ENCODE measurements around the gene KMT2A.
"Not testable (repeated sequence)": the region's sequence is repeated elsewhere in the genome, so short reads cannot be mapped to it uniquely, and the experiment has no call there.

KMT2A gene

GRCh38 chr11:118412921-118413320, 23.4 kb upstream of the KMT2A start:
- Histone ChIP-seq H2AFZ (ENCODE audit: low read depth, low read length) (no peak overlapping the region), H3K27ac (ENCODE audit: low read length) (no peak overlapping the region), H4K20me1 (ENCODE audit: insufficient read depth, low read length) (peaks cover 17% of the 10 kb centered on the region; the same call in 1 of the 2 replicates), H3K4me1 (ENCODE audit: insufficient read depth, low read length) (no peaks in the 10 kb centered on the region), H3K36me3 (ENCODE audit: insufficient read depth, low read length) (peaks cover 28% of the 10 kb centered on the region), H3K9ac (ENCODE audit: low read depth, low read length) (no peak overlapping the region), H3K9me3 (ENCODE audit: insufficient read depth, low read length, severe bottlenecking) (no peaks in the 10 kb centered on the region), H3K4me3 (ENCODE audit: low read depth in 1 of 2, low read length in 2 of 2) (no peak overlapping the region), H3K79me2 (ENCODE audit: insufficient read depth, low read length) (peaks cover 30% of the 10 kb centered on the region), H3K4me2 (ENCODE audit: insufficient read depth, low read length) (no peak overlapping the region), H3K27me3 (ENCODE audit: insufficient read depth, low read length, poor library complexity) (no peaks in the 10 kb centered on the region)
- TF ChIP-seq EZH2 (IDR thresholded peaks at IDR 0.05; ENCODE audit: borderline replicate concordance, low read depth, low read length, severe bottlenecking) = no peak
- TF ChIP-seq, protein P1, sequence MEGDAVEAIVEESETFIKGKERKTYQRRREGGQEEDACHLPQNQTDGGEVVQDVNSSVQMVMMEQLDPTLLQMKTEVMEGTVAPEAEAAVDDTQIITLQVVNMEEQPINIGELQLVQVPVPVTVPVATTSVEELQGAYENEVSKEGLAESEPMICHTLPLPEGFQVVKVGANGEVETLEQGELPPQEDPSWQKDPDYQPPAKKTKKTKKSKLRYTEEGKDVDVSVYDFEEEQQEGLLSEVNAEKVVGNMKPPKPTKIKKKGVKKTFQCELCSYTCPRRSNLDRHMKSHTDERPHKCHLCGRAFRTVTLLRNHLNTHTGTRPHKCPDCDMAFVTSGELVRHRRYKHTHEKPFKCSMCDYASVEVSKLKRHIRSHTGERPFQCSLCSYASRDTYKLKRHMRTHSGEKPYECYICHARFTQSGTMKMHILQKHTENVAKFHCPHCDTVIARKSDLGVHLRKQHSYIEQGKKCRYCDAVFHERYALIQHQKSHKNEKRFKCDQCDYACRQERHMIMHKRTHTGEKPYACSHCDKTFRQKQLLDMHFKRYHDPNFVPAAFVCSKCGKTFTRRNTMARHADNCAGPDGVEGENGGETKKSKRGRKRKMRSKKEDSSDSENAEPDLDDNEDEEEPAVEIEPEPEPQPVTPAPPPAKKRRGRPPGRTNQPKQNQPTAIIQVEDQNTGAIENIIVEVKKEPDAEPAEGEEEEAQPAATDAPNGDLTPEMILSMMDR (IDR thresholded peaks at IDR 0.05; ENCODE audit: borderline replicate concordance, extremely low read depth, low read length, poor library complexity, severe bottlenecking) = no peak
- ATAC-seq (ENCODE audit: insufficient read depth, low read depth) = no peak
- DNase-seq = no peak

DNA sequence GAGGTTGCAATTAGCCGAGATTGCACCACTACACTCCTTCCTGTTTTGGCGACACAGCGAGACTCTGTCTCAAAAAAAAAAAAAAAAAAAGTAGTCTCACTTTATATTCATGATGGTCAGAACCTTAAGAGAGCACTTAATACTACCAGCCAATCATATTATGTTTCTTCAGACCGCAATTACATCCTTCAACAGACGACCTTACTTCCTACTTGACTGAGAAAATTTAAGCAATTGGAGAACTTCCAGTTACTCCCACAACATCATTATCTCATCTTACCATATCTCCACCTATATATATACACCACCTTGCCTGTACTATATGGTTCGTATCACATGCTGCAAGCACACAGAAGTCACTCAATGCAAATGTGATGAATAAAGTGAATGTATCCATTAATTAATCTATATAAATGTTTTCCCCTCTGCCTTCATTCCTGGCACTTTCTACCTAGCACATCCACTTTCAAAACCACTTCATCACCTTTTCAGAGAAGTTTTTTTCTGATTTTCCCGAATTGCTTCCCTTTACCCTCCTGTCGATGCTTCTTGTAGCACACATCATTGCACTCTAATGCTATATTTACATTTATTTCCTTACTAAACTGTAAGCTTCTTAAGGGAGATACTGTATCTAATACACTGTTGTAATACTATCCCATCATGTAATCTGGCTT, 21.1 kb upstream of the KMT2A start:
- DNase-seq = no peak
- no peaks in the 10 kb centered on the region for H3K4me1 ChIP-seq (ENCODE audit: insufficient read depth, low read length)
- H3K4me2 ChIP-seq (ENCODE audit: insufficient read depth, low read length) = no peak overlapping the region

GRCh38 chr11:118415739-118416068, 20.6 kb upstream of the KMT2A start:
- H3K4me3 ChIP-seq (ENCODE audit: low read depth in 1 of 2, low read length in 2 of 2) = no peak overlapping the region

More for the DNA sequence above, 21.1 kb upstream of the KMT2A start:
- peaks cover 7% of the 10 kb centered on the region; the same call in 1 of the 2 replicates for H3K36me3 ChIP-seq (ENCODE audit: insufficient read depth, low read length)
- TF ChIP-seq EZH2 (IDR thresholded peaks at IDR 0.05; ENCODE audit: borderline replicate concordance, low read depth, low read length, severe bottlenecking) = no peak
- TF ChIP-seq, protein P1 (IDR thresholded peaks at IDR 0.05; ENCODE audit: borderline replicate concordance, extremely low read depth, low read length, poor library complexity, severe bottlenecking) = no peak
- H3K9me3 ChIP-seq (ENCODE audit: insufficient read depth, low read length, severe bottlenecking) = no peaks in the 10 kb centered on the region
- no peak for ATAC-seq (ENCODE audit: insufficient read depth, low read depth)
- H2AFZ ChIP-seq (ENCODE audit: low read depth, low read length) = no peak overlapping the region
- H3K79me2 ChIP-seq (ENCODE audit: insufficient read depth, low read length) = peaks cover 10% of the 10 kb centered on the region; the same call in 1 of the 2 replicates
- H4K20me1 ChIP-seq (ENCODE audit: insufficient read depth, low read length) = peaks cover 7% of the 10 kb centered on the region; the same call in 1 of the 2 replicates
- no peak overlapping the region for H3K4me3 ChIP-seq (ENCODE audit: low read depth in 1 of 2, low read length in 2 of 2)
- H3K9ac ChIP-seq (ENCODE audit: low read depth, low read length) = no peak overlapping the region
- H3K27ac ChIP-seq (ENCODE audit: low read length) = no peak overlapping the region
- H3K27me3 ChIP-seq (ENCODE audit: insufficient read depth, low read length, poor library complexity) = no peaks in the 10 kb centered on the region

GRCh38 chr11:118416900-118417299, 19.4 kb upstream of the KMT2A start:
- not testable (repeated sequence) for H3K9ac ChIP-seq (ENCODE audit: low read depth, low read length); H3K36me3 ChIP-seq (ENCODE audit: insufficient read depth, low read length); ATAC-seq (ENCODE audit: insufficient read depth, low read depth); H4K20me1 ChIP-seq (ENCODE audit: insufficient read depth, low read length); H3K27me3 ChIP-seq (ENCODE audit: insufficient read depth, low read length, poor library complexity); H2AFZ ChIP-seq (ENCODE audit: low read depth, low read length); H3K27ac ChIP-seq (ENCODE audit: low read length); H3K4me3 ChIP-seq (ENCODE audit: low read depth in 1 of 2, low read length in 2 of 2); H3K4me2 ChIP-seq (ENCODE audit: insufficient read depth, low read length); DNase-seq; H3K79me2 ChIP-seq (ENCODE audit: insufficient read depth, low read length); H3K4me1 ChIP-seq (ENCODE audit: insufficient read depth, low read length); H3K9me3 ChIP-seq (ENCODE audit: insufficient read depth, low read length, severe bottlenecking)

More at GRCh38 chr11:118415739-118416068, 20.6 kb upstream of the KMT2A start:
- no peaks in the 10 kb centered on the region for H3K27me3 ChIP-seq (ENCODE audit: insufficient read depth, low read length, poor library complexity)
- no peaks in the 10 kb centered on the region for H3K4me1 ChIP-seq (ENCODE audit: insufficient read depth, low read length)
- H3K27ac ChIP-seq (ENCODE audit: low read length) = no peak overlapping the region
- H3K9ac ChIP-seq (ENCODE audit: low read depth, low read length) = no peak overlapping the region
- peaks cover 7% of the 10 kb centered on the region; the same call in 1 of the 2 replicates for H4K20me1 ChIP-seq (ENCODE audit: insufficient read depth, low read length)
- ATAC-seq (ENCODE audit: insufficient read depth, low read depth) = peak; percentile 66
- H3K4me2 ChIP-seq (ENCODE audit: insufficient read depth, low read length) = no peak overlapping the region
- TF ChIP-seq, protein P1 (IDR thresholded peaks at IDR 0.05; ENCODE audit: borderline replicate concordance, extremely low read depth, low read length, poor library complexity, severe bottlenecking) = no peak
- no peak for TF ChIP-seq EZH2 (IDR thresholded peaks at IDR 0.05; ENCODE audit: borderline replicate concordance, low read depth, low read length, severe bottlenecking)
- H3K9me3 ChIP-seq (ENCODE audit: insufficient read depth, low read length, severe bottlenecking) = no peaks in the 10 kb centered on the region
- peaks cover 6% of the 10 kb centered on the region; the same call in 1 of the 2 replicates for H3K79me2 ChIP-seq (ENCODE audit: insufficient read depth, low read length)
- no peak overlapping the region for H2AFZ ChIP-seq (ENCODE audit: low read depth, low read length)
- H3K36me3 ChIP-seq (ENCODE audit: insufficient read depth, low read length) = peaks cover 5% of the 10 kb centered on the region; the same call in 1 of the 2 replicates
- peak; percentile 25 for DNase-seq

Data from DND-41 (cell line).